GM10847 (cell line): ENCODE results near the gene RABGAP1L.

Source experiments
- POLR2A ChIP-seq: IDR thresholded peaks from 2 replicates; pipeline ENCODE4 v1.6.1; 2011; ENCODE audit not compliant: insufficient read length; ENCODE audit errors: extremely low read depth

The RABGAP1L gene

DNA sequence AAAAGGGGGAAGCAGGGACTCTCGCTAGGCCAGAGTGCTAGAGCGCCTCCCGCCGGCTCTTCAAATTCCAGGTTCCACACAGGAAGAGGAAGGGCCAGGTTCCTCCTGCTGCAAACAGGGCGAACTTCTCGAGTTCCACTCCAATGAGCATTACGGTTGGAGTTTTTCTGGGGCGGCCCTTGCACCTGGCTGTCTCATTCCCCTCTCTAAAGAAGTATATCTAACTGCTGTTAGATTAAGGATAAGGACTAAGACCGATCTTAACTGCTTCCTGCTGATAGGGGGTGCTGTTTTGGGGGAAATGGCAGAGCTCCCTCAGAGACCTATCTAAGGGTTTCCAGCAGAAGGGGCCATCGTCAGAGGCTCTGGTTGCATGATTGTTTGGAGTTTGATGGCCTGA is 138.0 kb downstream of the RABGAP1L start:
- TF ChIP-seq POLR2A, result no peak

DNA sequence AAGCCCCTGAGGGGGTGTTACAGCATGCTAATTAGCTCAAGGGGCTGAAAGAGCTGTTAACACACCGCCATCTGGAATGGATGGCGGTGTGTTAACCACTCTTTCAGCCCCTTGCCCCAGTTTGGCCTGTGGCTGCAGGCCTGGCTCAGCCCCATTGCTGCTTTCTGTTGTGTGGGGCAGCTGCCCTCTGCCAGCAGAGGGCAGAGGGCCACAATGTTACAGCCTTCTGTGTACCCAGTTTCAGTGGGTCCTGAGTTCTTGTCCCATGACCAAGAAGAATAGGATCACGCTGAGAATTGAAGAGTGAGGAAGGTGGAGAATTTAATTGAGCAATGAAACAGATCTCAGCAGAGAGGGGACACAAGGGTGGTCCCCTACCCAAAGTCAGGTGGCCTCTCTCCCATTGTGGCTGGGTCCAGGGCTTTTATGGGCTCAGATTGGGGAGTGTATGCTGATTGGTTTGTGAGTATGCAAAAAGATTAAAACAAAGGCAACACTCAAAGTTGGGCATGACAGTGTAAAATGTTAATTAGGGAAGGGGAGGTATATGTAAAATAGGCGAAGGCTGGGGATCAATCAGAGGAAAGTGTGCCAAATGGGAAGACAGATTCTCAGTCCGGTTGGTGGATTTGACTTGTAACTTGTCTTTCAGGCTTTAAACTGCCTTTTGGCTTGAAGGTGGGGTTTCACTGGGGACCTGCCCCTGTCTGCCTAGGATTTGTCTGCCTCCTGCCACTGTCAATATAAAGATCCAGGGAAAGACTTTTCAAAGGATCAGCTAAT is 142.2 kb downstream of the RABGAP1L start:
- no peak for TF ChIP-seq POLR2A

DNA sequence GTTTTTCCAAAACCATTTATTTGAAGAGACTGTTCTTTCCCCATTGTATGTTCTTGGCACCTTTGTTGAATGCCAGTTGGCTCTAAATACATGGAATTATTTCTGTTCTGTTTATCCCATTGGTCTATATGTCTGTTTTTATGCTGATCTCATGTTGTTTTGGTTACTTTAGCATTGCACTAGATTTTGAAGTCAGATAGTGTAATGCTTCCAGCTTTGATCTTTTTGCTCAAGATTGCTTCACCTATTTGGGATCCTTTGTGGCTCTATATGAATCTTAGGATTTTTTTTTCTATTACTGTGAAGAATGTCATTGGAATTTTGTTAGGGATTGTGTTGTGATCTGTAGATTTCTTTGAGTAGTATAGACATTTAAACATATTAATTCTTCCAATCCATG is 149.3 kb downstream of the RABGAP1L start:
- TF ChIP-seq POLR2A, result no peak

DNA sequence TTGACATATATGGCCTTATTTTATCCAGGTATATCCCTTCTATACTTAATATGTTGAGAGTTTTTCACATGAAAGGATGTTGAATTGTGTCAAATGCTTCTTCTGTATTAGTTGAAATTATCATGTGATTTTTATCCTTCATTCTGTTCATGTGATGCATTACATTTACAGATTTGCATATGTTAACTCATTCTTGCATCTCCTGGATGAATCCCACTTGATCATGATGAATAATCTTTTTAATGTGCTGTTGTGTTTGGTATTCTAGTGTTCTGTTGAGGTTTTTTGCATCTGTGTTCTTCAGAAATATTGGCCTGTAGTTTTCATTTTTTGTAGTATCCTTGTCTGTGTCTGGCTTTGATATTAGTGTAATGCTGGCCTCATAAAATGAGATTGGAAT is 150.2 kb downstream of the RABGAP1L start:
- no peak for TF ChIP-seq POLR2A

DNA sequence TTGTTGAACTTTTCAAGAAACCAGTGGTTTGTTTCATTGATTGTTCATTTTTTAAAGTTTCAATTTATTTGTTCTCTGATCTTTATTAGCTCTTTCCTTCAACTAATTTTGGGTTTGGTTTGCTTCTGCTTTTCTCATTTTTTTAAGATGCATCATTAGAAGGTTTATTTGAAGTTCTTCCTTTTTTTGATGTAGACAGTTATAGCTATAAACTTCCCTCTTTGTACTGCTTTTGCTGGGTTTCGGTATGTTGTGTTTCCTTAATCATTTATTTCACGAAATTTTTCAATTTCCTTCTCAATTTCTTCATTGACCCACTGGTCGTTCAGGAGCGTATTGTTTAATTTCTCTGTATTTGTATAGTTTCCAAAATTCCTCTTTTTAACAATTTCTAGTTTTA is 155.1 kb downstream of the RABGAP1L start:
- no peak for TF ChIP-seq POLR2A

DNA sequence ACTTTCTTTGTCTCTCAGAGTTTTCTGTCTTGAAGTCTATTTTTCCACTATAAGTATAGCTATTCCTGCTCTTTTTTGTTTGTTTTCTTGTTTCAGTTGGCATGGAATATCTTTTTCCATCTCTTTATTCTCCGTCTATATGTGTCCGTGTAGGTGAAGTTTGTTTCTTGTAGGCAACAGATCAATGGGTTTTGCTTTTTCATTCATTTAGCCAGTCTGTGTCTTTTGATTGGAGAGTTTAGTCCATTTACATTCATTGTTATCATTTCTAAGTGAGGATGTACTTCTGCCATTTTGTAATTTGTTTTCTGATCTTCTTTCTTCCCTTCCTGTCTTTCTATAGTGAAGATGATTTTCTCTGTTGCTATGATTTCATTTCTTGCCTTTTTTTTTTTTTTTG is 155.9 kb downstream of the RABGAP1L start:
- TF ChIP-seq POLR2A, result no peak

DNA sequence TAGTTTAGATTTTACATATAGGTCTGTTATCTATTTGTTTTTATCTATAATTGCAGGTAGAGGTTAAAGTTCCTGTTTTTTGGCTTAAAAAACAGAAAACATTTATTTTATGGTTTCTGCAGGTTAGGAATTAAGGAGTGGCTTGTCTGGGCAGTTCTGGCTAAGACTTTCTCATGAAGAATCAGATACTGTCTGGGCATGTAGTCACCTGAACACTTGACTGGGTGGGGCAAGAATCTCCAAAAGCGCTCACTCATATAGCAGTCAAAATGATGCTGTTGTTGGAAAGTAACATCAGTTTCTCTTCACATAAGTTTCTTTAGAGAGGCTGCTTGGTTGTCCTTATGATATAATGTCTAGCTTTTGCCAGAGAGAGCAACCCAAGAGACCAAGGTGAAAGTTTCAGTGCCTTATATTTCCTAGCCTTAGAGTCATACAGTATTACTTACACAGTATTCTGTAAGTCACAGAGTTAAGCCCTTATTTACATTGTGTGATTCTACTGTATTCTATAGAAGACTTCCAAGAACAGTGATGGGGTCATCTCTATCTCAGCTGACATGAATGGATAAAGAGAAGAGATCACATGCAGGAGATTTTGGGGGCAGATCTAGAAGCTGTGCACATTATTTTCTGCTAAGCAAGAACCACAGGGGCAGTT is 163.0 kb downstream of the RABGAP1L start:
- TF ChIP-seq POLR2A, result no peak

DNA sequence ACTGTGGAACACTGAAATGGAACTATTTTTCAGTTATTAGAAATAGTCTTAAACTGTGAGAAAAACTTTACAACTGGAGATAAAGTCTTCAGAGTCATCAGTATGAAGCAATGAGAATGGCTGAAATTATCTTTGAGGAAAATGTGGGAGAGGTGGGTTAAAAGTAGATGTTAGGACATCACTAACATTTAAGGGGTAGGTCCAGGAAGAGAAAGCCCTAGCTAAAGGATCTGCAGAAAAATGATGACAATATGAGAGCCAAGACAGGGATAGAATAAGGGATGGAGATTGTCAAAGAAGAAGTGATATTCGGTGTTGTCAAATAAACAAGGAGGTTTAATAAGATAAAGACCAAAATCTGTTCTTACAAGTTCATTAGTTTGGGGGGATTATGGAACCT is 165.2 kb downstream of the RABGAP1L start:
- TF ChIP-seq POLR2A, result no peak

DNA sequence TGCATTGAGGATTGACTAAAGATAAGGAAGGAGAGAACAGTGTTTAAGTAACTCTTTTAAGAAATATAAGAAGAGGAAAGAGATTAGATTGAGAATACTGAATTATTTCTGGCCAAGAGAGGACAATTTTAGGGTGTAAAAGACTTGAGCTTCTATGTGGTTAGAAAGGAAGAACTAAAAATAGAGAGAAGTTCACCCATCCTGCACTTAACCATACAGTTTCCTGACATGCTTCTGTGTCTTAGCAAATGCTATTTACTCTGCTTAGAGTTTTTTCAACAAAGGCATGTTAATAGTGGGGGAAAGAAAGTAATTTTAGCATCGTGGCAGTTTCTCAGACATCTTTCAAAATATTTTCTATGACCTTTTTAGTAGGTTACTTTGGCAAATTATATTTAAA is 165.6 kb downstream of the RABGAP1L start:
- TF ChIP-seq POLR2A, result no peak

DNA sequence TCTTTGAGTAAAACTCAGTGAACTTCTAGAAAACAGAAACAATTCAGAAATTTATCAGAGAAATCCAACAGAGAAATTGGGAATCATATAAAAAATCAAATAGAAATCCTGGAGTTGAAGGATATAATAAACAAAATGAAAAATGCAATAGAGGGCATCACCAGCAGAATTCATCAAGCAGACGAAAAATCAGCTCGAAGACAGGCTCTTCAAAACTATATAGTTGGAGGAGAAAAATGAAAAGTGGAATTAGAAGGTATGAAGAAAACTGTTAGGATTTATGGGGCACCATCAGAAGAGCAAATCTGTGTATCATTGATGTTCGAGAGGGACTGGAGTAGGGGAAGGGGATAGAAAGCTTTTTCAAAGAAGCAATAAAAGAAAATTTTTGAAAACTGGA is 167.0 kb downstream of the RABGAP1L start:
- no peak for TF ChIP-seq POLR2A

DNA sequence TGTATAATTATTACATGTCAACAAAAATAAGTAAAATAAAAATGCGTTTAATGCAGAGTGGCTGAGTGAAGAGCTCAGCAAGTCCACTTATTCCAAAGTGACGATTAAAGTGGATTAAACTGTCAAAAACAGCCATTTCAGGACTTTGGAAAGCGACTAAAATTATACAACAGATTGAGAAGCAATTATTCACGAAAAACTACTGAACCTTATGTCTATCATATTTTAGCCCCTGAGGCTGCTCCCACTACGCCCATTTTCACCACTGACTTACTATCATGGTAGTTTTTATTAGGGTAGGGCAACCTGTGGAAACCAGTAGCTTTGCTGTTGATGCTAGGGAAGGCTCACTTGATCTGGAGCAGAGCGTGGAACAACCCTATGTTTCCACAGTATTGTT is 174.1 kb downstream of the RABGAP1L start:
- TF ChIP-seq POLR2A, result no peak

DNA sequence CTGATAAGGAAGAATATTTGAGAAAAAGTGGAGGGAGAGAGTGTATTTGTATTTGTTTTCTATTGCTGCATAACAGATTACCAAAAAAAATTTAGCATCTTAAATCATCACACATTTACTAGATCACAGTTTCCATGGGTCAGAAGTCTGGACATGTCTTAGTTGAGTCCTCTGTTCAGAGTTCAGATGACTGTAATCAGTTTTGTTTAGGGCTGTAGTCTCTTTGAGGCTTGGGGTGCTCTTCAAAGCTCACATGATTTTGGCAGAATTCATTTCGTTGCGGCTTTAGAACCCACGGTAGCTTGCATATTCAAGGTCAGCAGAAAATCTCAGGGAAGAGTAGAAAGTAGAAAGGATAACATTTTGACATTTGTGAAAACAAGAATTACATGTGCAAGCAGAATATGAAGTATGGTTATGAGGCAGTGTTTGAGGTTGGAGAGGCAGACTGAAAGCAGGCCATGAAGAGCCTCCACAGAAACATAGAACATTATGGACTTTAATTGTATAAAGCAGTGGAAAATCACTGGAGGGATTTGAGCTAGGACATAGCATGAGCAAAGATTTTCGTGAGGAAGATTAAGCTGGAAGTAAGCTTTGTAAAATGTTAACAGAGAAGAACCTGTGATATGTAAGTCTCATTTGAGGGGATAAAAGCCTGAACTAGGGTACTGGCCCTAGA is 177.8 kb downstream of the RABGAP1L start:
- no peak for TF ChIP-seq POLR2A

DNA sequence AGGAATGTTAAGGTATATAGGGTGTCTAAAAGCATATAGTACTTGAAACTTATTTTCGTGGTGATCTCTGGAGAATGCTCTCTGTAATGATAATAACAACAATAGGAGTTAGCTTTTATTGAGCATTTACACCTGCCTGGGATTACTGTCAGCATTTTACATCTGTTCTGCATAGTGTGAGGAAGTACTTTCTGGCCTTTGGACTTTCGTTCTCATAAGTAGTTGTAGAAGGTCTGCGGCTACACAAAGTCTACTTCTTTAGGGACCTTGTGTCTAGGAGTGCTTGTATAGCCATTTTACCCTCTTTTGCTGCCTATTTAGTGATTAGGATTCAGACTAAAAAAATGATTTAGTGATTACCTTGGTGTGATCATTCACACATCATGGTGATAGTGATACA is 184.8 kb downstream of the RABGAP1L start:
- no peak for TF ChIP-seq POLR2A

DNA sequence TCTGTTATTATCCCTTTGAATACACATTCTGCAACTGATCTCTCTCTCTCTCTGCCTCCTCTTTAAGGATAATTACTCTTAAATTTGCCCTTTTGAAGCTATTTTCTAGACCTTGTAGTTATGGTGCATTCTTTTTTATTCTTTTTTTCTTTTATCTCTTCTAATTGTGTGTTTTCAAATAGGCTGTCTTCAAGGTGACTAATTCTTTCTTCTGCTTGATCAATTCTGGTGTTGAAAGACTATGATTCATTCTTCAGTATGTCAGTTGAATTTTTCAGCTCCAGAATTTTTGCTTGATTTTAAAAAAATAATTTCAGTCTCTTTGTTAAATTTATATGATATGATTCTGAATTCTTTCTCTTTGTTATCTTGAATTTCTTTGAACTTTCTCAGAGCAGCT is 192.8 kb downstream of the RABGAP1L start:
- TF ChIP-seq POLR2A, result no peak

DNA sequence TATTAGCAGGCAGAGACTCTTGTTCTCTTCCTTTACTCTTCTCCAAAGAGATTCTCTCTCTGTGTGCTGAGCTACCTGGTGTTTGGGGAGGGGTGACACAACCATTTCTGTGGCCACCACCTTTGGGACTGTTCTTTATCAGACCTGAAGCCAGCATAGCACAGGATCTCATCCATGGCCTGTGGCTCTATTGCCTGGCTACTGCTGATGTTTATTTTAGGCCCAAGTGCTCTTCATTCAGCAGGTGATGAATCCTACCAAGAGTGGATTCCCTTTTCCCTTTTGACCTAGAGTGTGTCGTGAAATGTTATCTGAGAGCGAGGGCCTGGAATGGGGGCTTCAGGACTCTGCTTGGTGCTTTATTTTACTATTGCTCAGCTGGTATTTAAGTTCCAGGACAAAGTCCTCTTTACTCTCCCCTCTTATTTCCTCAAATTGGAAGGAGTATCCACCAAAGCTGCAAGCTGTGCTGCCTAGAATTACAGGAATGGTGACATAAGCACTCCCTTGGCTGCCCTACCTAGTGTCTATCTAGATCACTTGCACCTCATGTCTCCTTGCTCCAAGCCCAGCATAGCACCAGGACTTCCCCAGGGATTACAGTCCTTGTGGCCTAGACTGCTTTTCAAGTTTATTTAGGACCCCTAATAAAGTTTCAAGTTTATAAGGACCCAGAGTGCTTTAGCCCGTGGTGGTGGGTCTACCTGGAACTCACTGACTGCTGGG is 193.7 kb downstream of the RABGAP1L start:
- TF ChIP-seq POLR2A, result no peak

DNA sequence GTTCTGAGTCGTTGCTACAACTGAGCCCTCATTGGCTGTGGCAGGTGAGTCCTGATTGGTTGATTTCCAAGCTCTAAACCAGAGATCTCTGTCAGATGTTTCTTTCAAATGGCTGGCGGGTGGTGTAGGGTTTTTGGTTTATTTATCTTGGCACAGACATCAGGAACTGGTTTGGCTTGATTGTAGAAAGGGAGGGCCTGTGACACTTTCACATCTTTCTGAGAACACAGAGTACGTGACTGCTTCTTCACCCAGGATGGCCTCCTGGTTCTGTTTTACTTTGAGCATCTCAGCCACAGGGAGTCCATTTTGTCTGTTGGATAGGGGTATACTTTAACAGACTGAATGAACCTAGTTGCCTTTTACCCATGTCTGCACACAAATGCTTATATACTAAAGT is 199.0 kb downstream of the RABGAP1L start:
- TF ChIP-seq POLR2A, result no peak

DNA sequence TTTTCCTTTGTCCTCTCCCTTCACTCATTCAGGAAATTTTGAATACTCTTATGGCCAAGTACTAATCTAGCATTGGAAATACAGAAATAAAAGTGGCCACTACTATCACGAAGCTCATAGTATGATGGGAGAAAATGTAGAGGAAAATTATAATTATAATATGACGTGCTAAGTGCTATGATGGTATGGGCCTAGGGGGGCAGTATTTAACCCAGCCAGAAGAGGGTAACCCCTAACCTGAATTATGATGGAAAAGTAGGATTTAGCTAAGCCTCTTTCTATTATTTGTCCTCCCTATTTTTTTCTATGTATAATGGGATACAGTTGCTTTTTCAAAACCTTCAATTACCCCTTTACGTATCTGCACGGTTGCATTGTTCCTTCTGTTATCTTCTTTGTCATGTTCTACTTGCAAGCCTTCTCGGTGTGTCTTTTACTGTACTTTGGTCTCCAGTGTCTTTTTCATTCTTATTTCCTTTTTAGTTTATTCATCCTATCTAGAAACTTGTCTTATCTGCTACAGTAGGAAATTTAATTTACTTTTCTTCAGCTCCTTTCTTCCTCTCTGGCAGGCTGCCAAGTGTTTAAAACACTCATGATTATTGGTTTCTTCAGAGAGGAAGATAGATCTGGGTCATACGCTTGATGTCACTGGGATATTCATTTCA is 199.6 kb downstream of the RABGAP1L start:
- no peak for TF ChIP-seq POLR2A
